Activated T-helper 1 cell treated with anti-CD3 and anti-CD28 coated beads, Interleukin-12 subunit alpha, Interleukin-12 subunit beta, Interleukin-2, Interleukin-4 antibody, amounts not matched to agents 30 ng/mL and 10 ng/mL and 1 ng/mL, durations not matched to agents 14 hours and 24 hours and 36 hours (primary cell): Measurements from ENCODE around the gene ZNF467. TPM values are rescaled to one million over a fixed set of nuclear protein-coding genes. Genes with fewer than 3 reads are reported as not detected.
A peak's percentile ranks its signal among the peaks of the same experiment; 100 is the strongest.

ENCODE experiments used
- DNase-seq: peaks from one replicate; pipeline ENCODE4 v3.0.0; 2021; ENCODE audit warnings: low spot score
- H3K27ac Mint-ChIP-seq: one replicate; pipeline ENCODE4 v1.8.0; 2021; ENCODE audit warnings: mild to moderate bottlenecking, mixed read lengths
- H3K27me3 Mint-ChIP-seq: one replicate; pipeline ENCODE4 v1.8.0; 2022; ENCODE audit warnings: mild to moderate bottlenecking, moderate library complexity, mixed read lengths; ENCODE audit not compliant: insufficient read depth
- H3K36me3 Mint-ChIP-seq: one replicate; pipeline ENCODE4 v1.8.0; 2021; ENCODE audit warnings: low read depth, mixed read lengths
- H3K4me1 Mint-ChIP-seq: one replicate; pipeline ENCODE4 v1.8.0; 2021; ENCODE audit warnings: low read depth, mixed read lengths
- H3K4me3 Mint-ChIP-seq: one replicate; pipeline ENCODE4 v1.8.0; 2021; ENCODE audit warnings: mild to moderate bottlenecking, moderate library complexity, mixed read lengths
- H3K9me3 Mint-ChIP-seq: one replicate; pipeline ENCODE4 v1.8.0; 2021; ENCODE audit warnings: mixed read lengths
- intact Hi-C: fragments of 100-400 bp; cut with micrococcal nuclease; formaldehyde crosslinking; loops from one replicate; pipeline ENCODE4 v1.15.1; 2024
- total RNA-seq: library from RNA; stranded (reverse); gene quantifications from 2 replicates; pipeline ENCODE4 v1.2.3, GENCODE V29; 2022

Gene ZNF467
- total RNA-seq, 1 donor from 2014 or later: 0.10 TPM

- peaks cover 15% of the 10 kb centered on the region for H3K27me3 Mint-ChIP-seq
- DNase-seq: no peak
- no peaks in the 10 kb centered on the region for H3K36me3 Mint-ChIP-seq
- intact Hi-C loops: no loop called here
- H3K4me3 Mint-ChIP-seq: no peak overlapping the region
- H3K9me3 Mint-ChIP-seq: no peaks in the 10 kb centered on the region
- no peak overlapping the region for H3K27ac Mint-ChIP-seq
- no peaks in the 10 kb centered on the region for H3K4me1 Mint-ChIP-seq
Observed at GRCh38 chr7:149778696-149779501, 5.5 kb upstream of the ZNF467 start.

GRCh38 chr7:149778327-149778637 is 4.9 kb upstream of the ZNF467 start:
- H3K4me3 Mint-ChIP-seq: no peak overlapping the region
- no peaks in the 10 kb centered on the region for H3K9me3 Mint-ChIP-seq
- H3K27me3 Mint-ChIP-seq: peaks cover 19% of the 10 kb centered on the region
- H3K36me3 Mint-ChIP-seq: no peaks in the 10 kb centered on the region
- DNase-seq: no peak
- intact Hi-C loops: no loop called here
- no peak overlapping the region for H3K27ac Mint-ChIP-seq
- no peaks in the 10 kb centered on the region for H3K4me1 Mint-ChIP-seq

DNA sequence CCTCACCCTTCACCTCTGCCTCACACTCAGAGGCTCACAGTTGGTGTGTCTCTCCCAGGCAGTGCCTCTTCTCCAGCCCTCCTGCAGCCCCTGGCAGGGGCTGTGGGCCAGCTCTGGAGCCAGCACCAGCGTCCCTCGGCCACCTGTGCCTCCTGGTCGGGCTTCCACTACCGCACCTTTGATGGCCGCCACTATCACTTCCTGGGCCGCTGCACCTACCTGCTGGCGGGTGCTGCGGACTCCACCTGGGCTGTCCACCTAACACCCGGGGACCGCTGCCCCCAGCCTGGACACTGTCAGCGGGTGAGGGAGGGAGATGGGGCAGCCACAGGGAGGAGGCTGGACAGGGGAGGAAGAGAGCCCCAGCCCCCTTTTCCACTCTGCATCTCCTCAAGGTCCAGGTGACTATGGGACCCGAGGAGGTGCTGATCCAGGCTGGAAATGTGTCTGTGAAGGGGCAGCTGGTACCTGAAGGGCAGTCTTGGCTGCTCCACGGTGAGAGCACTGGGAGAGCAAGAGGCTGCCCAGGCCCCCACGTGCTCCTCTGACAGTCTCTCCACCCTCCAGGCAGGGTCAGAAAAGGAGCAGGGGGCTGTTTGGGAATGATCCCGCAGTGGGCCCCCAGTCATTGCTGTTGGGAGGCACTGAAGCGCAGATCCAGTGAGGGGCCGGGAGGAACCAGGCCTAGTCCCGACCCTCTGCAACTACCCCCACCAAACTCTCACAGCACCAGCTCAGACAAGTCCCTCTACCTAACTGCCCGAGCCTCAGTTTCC is 4.4 kb upstream of the ZNF467 start:
- no peak for DNase-seq
- no peak overlapping the region for H3K27ac Mint-ChIP-seq
- no peaks in the 10 kb centered on the region for H3K4me1 Mint-ChIP-seq
- no peaks in the 10 kb centered on the region for H3K9me3 Mint-ChIP-seq
- intact Hi-C loops: no loop called here
- H3K4me3 Mint-ChIP-seq: no peak overlapping the region
- peaks cover 22% of the 10 kb centered on the region for H3K27me3 Mint-ChIP-seq
- no peaks in the 10 kb centered on the region for H3K36me3 Mint-ChIP-seq

GRCh38 chr7:149776848-149777407 is 3.5 kb upstream of the ZNF467 start:
- Mint-ChIP-seq H3K4me1 (no peaks in the 10 kb centered on the region), H3K27me3 (peaks cover 22% of the 10 kb centered on the region), H3K4me3 (no peak overlapping the region), H3K9me3 (no peaks in the 10 kb centered on the region), H3K36me3 (no peaks in the 10 kb centered on the region), H3K27ac (no peak overlapping the region)
- intact Hi-C loops: no loop called here
- DNase-seq: no peak

DNA sequence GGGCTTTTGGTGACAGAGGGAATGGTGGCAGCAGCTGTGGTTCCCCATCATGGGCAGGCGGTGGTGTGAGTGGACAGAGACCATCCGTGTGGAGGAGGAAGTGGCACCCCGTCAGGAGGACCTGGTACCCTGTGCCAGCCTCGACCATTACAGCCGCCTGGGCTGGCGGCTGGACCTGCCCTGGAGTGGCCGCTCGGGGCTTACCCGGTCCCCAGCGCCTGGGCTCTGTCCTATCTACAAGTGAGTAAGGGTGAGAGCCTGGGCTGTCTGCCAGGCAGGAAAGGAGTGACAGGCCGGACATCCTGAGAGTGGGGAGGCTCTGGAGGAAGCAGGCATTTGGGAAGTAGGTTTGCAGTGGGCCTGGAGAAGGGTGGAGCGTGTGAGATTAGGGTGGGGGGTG is 2.9 kb upstream of the ZNF467 start:
- H3K27me3 Mint-ChIP-seq: peaks cover 22% of the 10 kb centered on the region
- intact Hi-C loops: no loop called here
- H3K9me3 Mint-ChIP-seq: no peaks in the 10 kb centered on the region

GRCh38 chr7:149775176-149775556 is 1.8 kb upstream of the ZNF467 start:
- intact Hi-C loops: no loop called here
- Mint-ChIP-seq H3K9me3 (no peaks in the 10 kb centered on the region), H3K27me3 (peaks cover 25% of the 10 kb centered on the region), H3K27ac (no peak overlapping the region), H3K4me3 (no peak overlapping the region), H3K4me1 (no peaks in the 10 kb centered on the region), H3K36me3 (no peaks in the 10 kb centered on the region)
- DNase-seq: no peak

More for the DNA sequence above, 2.9 kb upstream of the ZNF467 start:
- no peak overlapping the region for H3K4me3 Mint-ChIP-seq
- H3K27ac Mint-ChIP-seq: no peak overlapping the region
- H3K36me3 Mint-ChIP-seq: no peaks in the 10 kb centered on the region
- no peaks in the 10 kb centered on the region for H3K4me1 Mint-ChIP-seq
- DNase-seq: no peak

GRCh38 chr7:149774237-149775175 is 1.1 kb upstream of the ZNF467 start:
- no peak overlapping the region for H3K27ac Mint-ChIP-seq
- DNase-seq: no peak
- peak overlapping the region; percentile 63 for H3K4me3 Mint-ChIP-seq
- no peaks in the 10 kb centered on the region for H3K4me1 Mint-ChIP-seq
- H3K9me3 Mint-ChIP-seq: no peaks in the 10 kb centered on the region
- no peaks in the 10 kb centered on the region for H3K36me3 Mint-ChIP-seq
- intact Hi-C loops: loop anchor here (5.0 kb wide), 1 partner anchor 1568 kb away; the partner anchor contains the start of gene NUB1
- peaks cover 25% of the 10 kb centered on the region for H3K27me3 Mint-ChIP-seq

DNA sequence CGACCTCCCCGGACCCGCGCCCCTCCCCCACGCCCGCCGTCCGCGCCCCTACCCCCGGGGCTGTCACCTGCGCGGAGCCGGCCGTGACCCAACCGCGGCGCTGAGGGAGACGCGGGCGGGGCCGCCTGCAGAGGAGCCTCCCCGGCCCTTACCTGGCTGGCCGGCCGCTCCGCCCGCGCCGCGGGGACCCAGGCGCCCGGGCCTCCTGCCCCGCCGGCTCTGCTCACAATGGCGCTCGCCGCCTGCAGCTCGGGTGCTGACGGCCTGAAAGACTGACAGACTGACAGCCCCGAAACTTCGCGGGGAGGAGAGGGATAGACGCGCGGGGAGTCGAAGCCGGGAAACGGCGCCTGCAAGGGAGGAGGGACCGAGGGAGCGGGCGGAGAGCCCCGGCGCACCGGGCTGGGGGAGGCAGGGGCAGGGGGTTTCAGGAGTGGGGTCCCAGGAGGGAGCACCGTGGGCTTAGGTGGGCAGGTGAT is 393 bp downstream of the ZNF467 start:
- no peaks in the 10 kb centered on the region for H3K9me3 Mint-ChIP-seq
- H3K36me3 Mint-ChIP-seq: no peaks in the 10 kb centered on the region

GRCh38 chr7:149772241-149772955 is 990 bp downstream of the ZNF467 start:
- no peaks in the 10 kb centered on the region for H3K36me3 Mint-ChIP-seq
- peaks cover 28% of the 10 kb centered on the region for H3K27me3 Mint-ChIP-seq
- H3K4me1 Mint-ChIP-seq: no peaks in the 10 kb centered on the region
- H3K4me3 Mint-ChIP-seq: peak overlapping the region; percentile 42
- no peak overlapping the region for H3K27ac Mint-ChIP-seq
- intact Hi-C loops: loop anchor here (5.0 kb wide), 1 partner anchor 1570 kb away; the partner anchor contains the start of gene NUB1
- H3K9me3 Mint-ChIP-seq: no peaks in the 10 kb centered on the region
- no peak for DNase-seq

More for the DNA sequence above, 393 bp downstream of the ZNF467 start:
- no peak for DNase-seq
- Mint-ChIP-seq H3K27ac (no peak overlapping the region), H3K4me3 (peak overlapping the region; percentile 66), H3K4me1 (no peaks in the 10 kb centered on the region), H3K27me3 (peaks cover 25% of the 10 kb centered on the region)
- intact Hi-C loops: loop anchor here (5.0 kb wide), 1 partner anchor 1569 kb away; the partner anchor contains the start of gene NUB1

- Mint-ChIP-seq H3K36me3 (no peaks in the 10 kb centered on the region), H3K27me3 (peaks cover 28% of the 10 kb centered on the region), H3K4me3 (peak overlapping the region; percentile 82), H3K9me3 (no peaks in the 10 kb centered on the region), H3K4me1 (no peaks in the 10 kb centered on the region), H3K27ac (no peak overlapping the region)
- peak; percentile 83 for DNase-seq
- intact Hi-C loops: loop anchor here (1.0 to 5.0 kb wide), 4 partner anchors 57 to 1571 kb away; partner anchors contain the start of genes ATP6V0E2, NUB1 and ZNF862
Observed at GRCh38 chr7:149771720-149772240, 1.6 kb downstream of the ZNF467 start.

DNA sequence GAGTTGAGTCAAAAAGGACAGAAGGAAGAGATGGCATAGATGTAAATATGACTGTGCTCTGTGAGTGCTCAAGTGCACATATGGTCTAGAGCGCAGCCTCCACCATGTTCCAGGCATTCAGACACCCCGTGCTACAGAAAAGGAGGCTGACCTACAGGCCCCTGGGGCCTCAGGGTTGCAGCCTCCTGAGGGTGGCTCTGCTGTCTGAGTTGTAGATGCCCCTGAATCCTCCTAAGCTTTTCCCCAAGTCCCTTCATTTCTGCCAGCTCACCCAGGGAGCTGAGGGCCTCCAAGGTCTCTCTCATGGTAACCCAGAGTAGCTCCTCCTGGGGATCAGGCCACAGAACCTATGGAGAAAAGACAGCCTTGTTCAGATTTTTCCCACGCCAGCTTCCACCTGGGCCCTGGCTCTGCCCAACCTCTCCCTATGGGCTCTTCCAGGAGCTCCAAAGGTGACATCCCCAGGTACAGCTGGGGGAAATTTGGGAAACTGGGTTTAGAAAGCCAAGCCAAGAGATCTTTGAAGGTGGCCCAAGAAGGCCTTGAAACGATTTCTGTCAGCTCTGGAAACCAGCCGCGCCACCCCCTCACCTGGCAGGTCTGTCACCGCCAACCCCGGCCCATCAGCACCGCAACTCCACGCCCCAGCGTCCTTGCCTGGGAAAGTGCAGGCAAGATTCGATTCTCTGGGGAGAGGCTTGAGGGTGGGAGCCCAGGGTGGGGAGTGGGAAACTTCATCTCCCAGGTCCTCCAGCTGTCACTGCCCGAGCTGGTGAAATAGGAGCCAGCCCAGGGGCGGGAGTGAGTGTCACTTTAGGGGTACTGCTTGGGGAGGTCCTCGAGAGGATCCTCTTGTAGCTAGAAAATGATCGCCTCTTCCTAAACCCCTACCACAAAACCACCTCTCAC is 2.4 kb downstream of the ZNF467 start:
- Mint-ChIP-seq H3K9me3 (no peaks in the 10 kb centered on the region), H3K36me3 (no peaks in the 10 kb centered on the region), H3K27ac (no peak overlapping the region), H3K4me1 (no peaks in the 10 kb centered on the region), H3K27me3 (peaks cover 28% of the 10 kb centered on the region), H3K4me3 (peak overlapping the region; percentile 74)
- intact Hi-C loops: loop anchor here (1.0 to 5.0 kb wide), 4 partner anchors 57 to 1571 kb away; partner anchors contain the start of genes ATP6V0E2, NUB1 and ZNF862
- DNase-seq: no peak
